GM13977 (cell line): ENCODE results near the gene SSC5D.

Source experiments
- DNase-seq: peaks from one replicate; pipeline ENCODE4 v3.0.0; 2012; ENCODE audit warnings: low spot score
- in situ Hi-C: fragments of 300-500 bp; cut with MboI; formaldehyde crosslinking; loops from one replicate; pipeline ENCODE4 v1.12.0; 2022; ENCODE audit warnings: low sequenced_read_pairs, low pct_unique_long_range_greater_than_20kb, mixed read lengths, inconsistent platforms; ENCODE audit not compliant: unreplicated experiment
- TF ChIP-seq, protein P1 (sequence below): IDR thresholded peaks from 2 replicates; pipeline ENCODE4 v1.5.1; 2012; ENCODE audit warnings: mild to moderate bottlenecking, control low read depth; ENCODE audit not compliant: insufficient read depth; ENCODE audit errors: extremely low read depth, missing control alignments

The SSC5D gene

DNA sequence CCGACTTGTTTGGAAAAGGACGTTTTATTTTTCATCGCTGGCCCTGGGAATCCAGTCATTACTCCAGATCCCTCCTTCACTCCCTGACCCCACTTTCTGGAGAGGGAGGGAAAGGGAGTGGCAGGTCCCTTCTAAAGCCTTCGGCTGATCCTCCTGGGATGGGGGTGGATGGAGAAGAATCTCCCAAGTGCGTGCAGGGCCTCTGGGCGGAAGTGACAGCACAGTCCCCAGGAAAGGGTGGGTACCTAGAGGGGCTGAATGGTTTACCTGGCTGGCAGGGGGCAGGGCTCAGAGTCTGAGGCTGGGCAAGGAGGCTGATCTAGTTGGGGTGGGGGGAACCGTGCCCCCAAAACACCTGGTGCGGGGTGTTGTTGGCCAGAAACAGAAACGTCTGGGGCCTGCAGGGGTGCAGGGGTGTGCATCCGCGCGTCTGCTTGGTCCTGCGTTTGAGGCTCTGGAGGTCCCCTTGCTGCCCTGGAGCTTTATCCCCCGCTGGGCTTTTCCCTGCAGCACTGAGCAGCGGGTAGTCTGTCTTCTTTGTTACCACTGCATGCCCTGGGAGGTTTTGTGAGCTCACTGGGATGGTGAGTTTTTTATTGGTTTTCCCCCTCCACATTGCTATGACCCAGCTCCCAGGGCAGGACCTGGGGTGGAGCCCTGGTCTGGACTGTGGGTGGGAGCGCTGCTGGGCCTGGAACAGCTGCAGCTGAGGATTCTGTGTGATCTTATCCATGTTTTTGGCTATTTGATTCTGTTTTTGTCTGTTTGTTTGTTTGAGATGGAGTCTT, 14.8 kb upstream of the SSC5D start:
- no peak for DNase-seq
- in situ Hi-C loops: no loop called here
- TF ChIP-seq, protein P1, sequence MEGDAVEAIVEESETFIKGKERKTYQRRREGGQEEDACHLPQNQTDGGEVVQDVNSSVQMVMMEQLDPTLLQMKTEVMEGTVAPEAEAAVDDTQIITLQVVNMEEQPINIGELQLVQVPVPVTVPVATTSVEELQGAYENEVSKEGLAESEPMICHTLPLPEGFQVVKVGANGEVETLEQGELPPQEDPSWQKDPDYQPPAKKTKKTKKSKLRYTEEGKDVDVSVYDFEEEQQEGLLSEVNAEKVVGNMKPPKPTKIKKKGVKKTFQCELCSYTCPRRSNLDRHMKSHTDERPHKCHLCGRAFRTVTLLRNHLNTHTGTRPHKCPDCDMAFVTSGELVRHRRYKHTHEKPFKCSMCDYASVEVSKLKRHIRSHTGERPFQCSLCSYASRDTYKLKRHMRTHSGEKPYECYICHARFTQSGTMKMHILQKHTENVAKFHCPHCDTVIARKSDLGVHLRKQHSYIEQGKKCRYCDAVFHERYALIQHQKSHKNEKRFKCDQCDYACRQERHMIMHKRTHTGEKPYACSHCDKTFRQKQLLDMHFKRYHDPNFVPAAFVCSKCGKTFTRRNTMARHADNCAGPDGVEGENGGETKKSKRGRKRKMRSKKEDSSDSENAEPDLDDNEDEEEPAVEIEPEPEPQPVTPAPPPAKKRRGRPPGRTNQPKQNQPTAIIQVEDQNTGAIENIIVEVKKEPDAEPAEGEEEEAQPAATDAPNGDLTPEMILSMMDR: no peak

DNA sequence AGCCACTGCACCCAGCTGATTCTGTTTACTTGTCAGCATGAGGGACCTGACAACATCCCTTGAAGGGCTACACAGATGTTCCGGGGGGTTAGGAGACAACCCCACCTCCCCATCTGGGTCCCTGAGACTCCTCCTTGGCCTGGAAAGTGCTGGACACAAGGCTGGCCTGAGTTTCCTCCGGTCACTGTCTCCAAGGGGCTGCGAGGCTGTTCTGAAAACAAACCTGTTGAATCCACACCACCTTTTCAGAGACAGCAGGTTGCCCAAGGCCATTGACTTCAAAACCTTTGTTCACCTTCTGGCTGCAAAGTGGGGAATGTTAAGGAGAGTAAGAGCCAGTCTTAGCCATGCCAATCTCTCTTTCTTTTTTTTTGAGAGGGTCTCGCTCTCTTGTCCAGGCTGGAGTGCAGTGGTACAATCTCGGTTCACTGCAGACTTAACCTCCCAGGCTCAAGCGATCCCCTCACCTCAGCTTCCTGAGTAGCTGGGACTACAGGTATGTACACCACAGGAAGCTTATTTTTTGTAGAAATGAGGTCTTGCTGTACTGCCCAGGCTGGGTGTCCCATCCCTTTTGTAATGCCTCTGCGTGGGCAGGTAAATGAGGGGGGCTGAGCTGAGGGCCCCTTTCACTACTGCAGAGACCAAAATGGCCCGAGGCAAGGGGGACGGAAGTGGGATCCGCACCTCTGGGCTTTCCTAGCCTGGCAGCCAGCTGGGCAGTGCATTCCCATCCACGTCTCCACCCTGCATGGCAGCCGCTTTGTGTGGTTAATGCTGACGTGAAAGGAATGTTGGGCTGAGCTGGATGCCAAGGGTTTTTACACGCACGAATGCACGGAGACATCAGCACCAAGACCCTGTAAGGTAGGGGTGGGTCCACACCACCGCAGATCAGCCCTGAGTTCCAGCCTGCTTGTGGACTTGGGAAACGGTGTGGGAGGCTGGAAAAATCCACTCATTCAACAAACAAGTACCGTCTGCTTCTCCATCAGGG, 13.7 kb upstream of the SSC5D start:
- no peak for DNase-seq
- in situ Hi-C loops: no loop called here
- TF ChIP-seq, protein P1: no peak

DNA sequence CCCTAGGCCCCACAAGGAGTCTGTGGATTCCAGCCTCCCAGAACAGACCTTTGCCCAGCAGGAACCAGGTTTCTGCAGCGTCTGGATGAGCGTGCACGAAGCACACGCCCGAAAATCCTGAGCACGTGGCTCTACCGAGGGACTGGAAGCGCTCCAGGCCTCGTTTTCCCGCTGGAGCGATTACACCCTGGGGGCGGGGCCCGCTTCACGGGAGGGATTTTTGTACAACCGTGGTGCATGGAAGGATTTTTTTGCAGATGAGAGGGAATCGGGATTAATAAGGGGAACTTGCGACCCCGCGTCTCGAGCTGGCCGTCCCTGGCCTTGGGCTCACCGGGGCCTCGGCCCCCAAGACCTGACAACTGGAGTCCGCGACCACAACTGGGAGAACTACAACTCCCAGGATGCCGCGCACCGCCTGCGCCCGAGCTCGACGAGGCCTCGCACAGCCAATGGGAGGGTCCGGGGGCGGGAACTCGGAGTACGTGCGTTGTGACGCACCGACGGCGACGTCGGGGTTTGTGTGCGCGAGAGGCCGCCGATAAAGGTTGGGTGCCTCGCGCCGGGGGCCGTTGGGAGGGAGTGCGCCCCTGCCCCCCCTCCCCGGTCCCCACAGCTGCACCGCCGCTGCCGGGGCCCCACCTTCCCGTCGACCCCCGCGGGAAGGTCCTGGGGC, 12.0 kb upstream of the SSC5D start, which contains the start of gene ZNF628:
ZNF628 (plus strand) TSS at position 518 of the 676 bp plus-strand sequence. CDS start 3,294 bp downstream, outside the sequence.
- in situ Hi-C loops: no loop called here
- TF ChIP-seq, protein P1: no peak
- DNase-seq: peak; percentile 99

DNA sequence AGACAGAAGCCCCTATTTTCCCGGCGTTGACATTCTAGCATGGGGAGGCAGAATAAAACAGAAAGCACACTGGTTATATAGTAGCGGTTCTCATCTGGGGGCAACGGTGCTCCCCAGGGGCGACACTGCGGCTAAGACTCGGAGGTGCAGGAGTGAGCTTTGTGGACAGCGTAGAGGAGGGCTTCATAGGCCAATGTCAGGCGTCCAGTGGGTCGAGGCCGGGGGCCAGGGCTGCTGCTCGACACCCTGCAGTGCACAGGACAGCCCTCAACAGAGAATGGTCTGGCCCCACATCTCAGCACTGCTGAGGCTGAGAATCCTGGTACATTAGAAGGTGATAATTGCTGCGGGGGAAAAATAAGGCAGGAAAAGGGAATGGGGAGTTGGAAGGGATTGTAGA, 10.3 kb upstream of the SSC5D start:
- no peak for DNase-seq
- in situ Hi-C loops: no loop called here
- TF ChIP-seq, protein P1: no peak

DNA sequence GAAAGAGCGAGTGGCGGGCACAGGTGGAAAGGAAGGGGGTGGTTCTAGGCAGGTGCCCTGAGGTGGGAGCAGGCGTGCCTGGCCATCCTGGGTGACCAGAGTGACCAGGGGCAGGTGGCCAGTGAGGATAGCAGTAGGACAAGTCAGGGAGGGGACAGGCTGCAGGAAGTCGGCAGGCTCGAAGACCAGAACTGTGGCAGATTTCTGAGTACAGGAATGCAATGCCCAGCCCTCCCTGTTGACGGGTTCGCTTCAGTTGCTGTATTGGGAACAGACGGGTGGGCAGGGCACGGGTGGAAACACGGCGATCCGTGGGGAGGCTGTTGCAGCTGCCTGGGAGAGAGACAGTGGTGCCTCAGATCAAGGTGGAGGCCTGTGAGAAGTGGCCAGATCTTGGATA, 9.9 kb upstream of the SSC5D start:
- in situ Hi-C loops: no loop called here
- TF ChIP-seq, protein P1: no peak
- no peak for DNase-seq

DNA sequence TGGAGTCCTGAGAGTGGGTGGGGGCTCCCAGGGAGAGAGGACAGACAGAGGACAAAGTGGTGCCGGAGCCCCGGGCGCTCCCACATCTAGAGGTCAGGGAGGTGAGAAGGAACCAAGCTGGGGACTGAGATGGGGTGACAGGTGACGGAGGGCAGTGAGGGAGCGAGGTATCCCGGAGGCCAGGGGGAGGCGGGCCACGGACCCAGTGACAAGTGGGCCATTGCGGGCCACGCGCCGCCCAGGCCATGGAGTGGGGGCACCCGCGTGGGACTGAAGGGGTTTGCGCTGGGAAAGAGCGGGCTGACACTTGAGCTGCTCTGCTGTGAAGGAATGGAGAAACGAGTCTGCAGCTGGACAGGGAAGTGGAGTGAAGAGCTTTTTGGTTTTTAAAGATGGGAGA, 9.2 kb upstream of the SSC5D start:
- in situ Hi-C loops: no loop called here
- TF ChIP-seq, protein P1: no peak
- no peak for DNase-seq
